Rectal smooth muscle tissue (tissue), 1 donor: Measurements from ENCODE around the gene TNIK.

Source experiments
- H3K27ac ChIP-seq: one replicate; pipeline ENCODE4 v1.7.0; 2013; ENCODE audit warnings: low read depth, low read length, inconsistent platforms
- H3K27me3 ChIP-seq: one replicate; pipeline ENCODE4 v1.7.0; 2013; ENCODE audit warnings: low read length; ENCODE audit not compliant: control insufficient read depth, insufficient read depth
- H3K36me3 ChIP-seq: one replicate; pipeline ENCODE4 v1.7.0; 2013; ENCODE audit warnings: low read length; ENCODE audit not compliant: control insufficient read depth, insufficient read depth
- H3K4me1 ChIP-seq: one replicate; pipeline ENCODE4 v1.7.0; 2013; ENCODE audit warnings: low read length; ENCODE audit not compliant: control insufficient read depth, insufficient read depth
- H3K4me3 ChIP-seq: one replicate; pipeline ENCODE4 v1.7.0; 2013; ENCODE audit warnings: low read length
- H3K9ac ChIP-seq: one replicate; pipeline ENCODE4 v1.7.0; 2013; ENCODE audit warnings: low read length

TNIK gene

DNA sequence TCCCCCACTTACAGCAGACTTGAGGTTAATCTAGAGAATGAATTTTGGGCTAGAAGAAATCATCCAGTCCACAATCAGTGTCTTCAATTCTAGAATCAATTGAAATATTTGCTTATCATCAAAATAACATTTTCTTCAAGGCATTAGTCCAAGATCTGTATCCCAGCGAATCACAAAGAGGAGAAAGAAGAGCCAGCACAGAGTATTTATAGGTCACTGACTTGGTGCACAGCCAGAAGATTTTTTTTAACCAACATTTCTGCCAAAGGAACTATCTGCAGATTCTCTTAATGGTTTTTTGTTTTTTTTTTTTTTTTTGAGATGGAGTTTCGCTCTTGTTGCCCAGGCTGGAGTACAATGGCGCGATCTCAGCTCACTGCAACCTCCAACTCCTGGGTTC lies 178.2 kb downstream of the TNIK start:
- H3K27me3 ChIP-seq = no peaks in the 10 kb centered on the region
- no peak overlapping the region for H3K4me3 ChIP-seq
- H3K9ac ChIP-seq = no peak overlapping the region
- no peaks in the 10 kb centered on the region for H3K36me3 ChIP-seq
- H3K4me1 ChIP-seq = peaks cover 27% of the 10 kb centered on the region
- H3K27ac ChIP-seq = no peak overlapping the region

- no peak overlapping the region for H3K27ac ChIP-seq
- no peaks in the 10 kb centered on the region for H3K36me3 ChIP-seq
- no peak overlapping the region for H3K4me3 ChIP-seq
- no peaks in the 10 kb centered on the region for H3K27me3 ChIP-seq
- H3K4me1 ChIP-seq = peaks cover 27% of the 10 kb centered on the region
- no peak overlapping the region for H3K9ac ChIP-seq
Observed at GRCh38 chr3:171281256-171281992, 178.8 kb downstream of the TNIK start.

- Histone ChIP-seq H3K4me3 (no peak overlapping the region), H3K9ac (no peak overlapping the region), H3K4me1 (peaks cover 27% of the 10 kb centered on the region), H3K27me3 (no peaks in the 10 kb centered on the region), H3K36me3 (no peaks in the 10 kb centered on the region), H3K27ac (no peak overlapping the region)
Observed at GRCh38 chr3:171279972-171280371, 180.2 kb downstream of the TNIK start.

DNA sequence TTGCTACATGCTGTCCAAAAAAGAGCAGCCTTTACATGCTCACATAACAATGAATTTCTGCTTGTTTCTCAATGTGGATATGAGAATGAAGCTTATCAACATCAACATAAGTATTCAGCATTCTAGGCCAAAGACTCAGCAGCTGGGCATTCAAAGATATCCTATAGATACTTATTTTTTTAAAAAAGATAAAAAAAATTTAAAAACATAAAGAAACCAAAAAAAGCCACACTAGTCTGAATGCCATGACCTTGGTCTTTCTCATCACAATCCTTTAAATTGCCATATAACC lies 182.0 kb downstream of the TNIK start:
- H3K27ac ChIP-seq = no peak overlapping the region
- no peak overlapping the region for H3K4me3 ChIP-seq
- no peak overlapping the region for H3K9ac ChIP-seq
- peaks cover 12% of the 10 kb centered on the region for H3K4me1 ChIP-seq
- no peaks in the 10 kb centered on the region for H3K27me3 ChIP-seq
- H3K36me3 ChIP-seq = no peaks in the 10 kb centered on the region

- H3K4me1 ChIP-seq = peaks cover 7% of the 10 kb centered on the region
- no peaks in the 10 kb centered on the region for H3K27me3 ChIP-seq
- H3K9ac ChIP-seq = no peak overlapping the region
- no peak overlapping the region for H3K27ac ChIP-seq
- H3K36me3 ChIP-seq = no peaks in the 10 kb centered on the region
- H3K4me3 ChIP-seq = no peak overlapping the region
Observed at GRCh38 chr3:171277456-171278298, 182.5 kb downstream of the TNIK start.

DNA sequence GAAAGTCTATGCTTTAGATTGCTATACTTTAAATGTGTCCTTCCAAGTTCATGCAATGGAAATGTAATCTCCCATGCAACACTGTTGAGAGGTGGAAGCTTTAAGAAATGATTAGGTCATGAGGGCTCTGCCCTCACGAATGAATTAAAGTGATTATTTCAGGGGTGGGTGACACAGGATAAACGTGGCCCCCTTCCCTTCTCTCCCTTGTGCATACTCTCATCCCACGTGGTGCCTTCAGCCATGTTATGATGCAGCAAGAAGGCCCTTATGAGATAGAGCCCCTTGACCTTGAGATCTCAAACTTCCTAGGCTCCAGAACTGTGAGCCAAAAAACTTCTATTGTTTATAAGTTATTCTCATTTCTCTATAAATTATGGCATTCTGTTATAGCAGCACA lies 183.3 kb downstream of the TNIK start:
- no peak overlapping the region for H3K27ac ChIP-seq
- H3K9ac ChIP-seq = no peak overlapping the region
- no peaks in the 10 kb centered on the region for H3K27me3 ChIP-seq
- H3K36me3 ChIP-seq = no peaks in the 10 kb centered on the region
- H3K4me1 ChIP-seq = peaks cover 6% of the 10 kb centered on the region
- H3K4me3 ChIP-seq = no peak overlapping the region

GRCh38 chr3:171274222-171274621 lies 186.0 kb downstream of the TNIK start:
- H3K4me1 ChIP-seq = no peaks in the 10 kb centered on the region
- H3K27ac ChIP-seq = no peak overlapping the region
- H3K9ac ChIP-seq = no peak overlapping the region
- no peaks in the 10 kb centered on the region for H3K27me3 ChIP-seq
- H3K36me3 ChIP-seq = no peaks in the 10 kb centered on the region
- no peak overlapping the region for H3K4me3 ChIP-seq

DNA sequence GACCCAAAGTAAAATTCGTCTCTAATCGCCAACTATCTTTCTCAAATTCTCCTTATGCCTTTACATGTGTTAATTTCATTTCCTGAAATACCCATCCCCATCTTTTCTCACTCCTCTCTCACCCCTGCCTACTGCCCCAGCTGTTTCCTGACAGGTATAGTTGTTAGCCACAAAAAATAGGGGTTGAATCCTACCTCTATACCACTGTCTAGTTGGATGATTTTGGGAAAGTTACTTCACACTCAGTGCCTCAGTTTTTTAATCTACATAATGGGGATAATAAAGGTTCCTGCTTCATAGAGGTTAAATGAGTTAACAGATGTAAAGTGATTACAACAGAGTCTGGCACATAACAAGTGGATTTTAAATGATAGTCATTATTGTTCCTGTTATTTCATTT lies 189.7 kb downstream of the TNIK start:
- no peaks in the 10 kb centered on the region for H3K27me3 ChIP-seq
- H3K4me3 ChIP-seq = no peak overlapping the region
- H3K9ac ChIP-seq = no peak overlapping the region
- H3K27ac ChIP-seq = no peak overlapping the region
- H3K4me1 ChIP-seq = peaks cover 6% of the 10 kb centered on the region
- H3K36me3 ChIP-seq = no peaks in the 10 kb centered on the region

DNA sequence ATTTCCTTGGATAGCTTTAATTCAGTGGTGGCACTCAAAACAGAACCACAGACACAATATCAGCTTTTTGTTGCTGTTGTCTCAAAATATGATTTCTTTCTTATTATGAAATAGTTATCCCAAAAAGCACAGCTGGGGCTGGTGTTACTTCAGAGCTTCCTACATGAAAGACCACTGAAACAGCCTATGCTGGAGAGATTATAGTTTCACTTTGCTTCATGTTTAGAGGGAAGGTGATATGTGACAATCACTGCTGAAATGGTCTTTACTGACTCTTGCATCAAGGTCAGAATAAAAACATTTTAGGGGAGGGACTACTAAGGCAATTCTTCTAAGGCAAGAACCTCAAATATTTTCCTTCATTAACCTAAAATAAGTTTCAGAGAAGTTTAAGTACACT lies 190.7 kb downstream of the TNIK start:
- Histone ChIP-seq H3K36me3 (no peaks in the 10 kb centered on the region), H3K27ac (no peak overlapping the region), H3K27me3 (no peaks in the 10 kb centered on the region), H3K4me1 (peaks cover 6% of the 10 kb centered on the region), H3K9ac (no peak overlapping the region), H3K4me3 (no peak overlapping the region)

GRCh38 chr3:171268677-171269076 lies 191.5 kb downstream of the TNIK start:
- Histone ChIP-seq H3K27me3 (no peaks in the 10 kb centered on the region), H3K4me1 (peaks cover 6% of the 10 kb centered on the region), H3K27ac (no peak overlapping the region), H3K9ac (no peak overlapping the region), H3K4me3 (no peak overlapping the region), H3K36me3 (no peaks in the 10 kb centered on the region)

- no peak overlapping the region for H3K9ac ChIP-seq
- peak overlapping the region; percentile 9 for H3K27ac ChIP-seq
- H3K36me3 ChIP-seq = no peaks in the 10 kb centered on the region
- peaks cover 6% of the 10 kb centered on the region for H3K4me1 ChIP-seq
- no peak overlapping the region for H3K4me3 ChIP-seq
- H3K27me3 ChIP-seq = no peaks in the 10 kb centered on the region
Observed at GRCh38 chr3:171267104-171267503, 193.1 kb downstream of the TNIK start.

DNA sequence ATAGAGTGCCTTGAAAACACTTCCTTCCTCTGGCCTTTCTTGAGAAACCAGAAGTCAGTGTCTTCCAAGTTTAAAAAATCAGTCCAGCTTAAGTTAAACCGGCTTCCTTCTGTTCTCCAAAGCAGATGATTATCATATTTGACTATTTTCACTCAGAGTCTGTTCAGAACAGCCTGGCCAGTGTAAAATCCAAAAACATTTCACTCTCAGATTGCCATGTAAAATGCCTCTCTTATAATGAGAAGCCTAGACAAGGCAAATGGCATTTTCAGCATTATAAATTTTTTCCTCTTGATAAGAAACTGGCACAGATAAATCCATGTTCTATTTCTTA lies 193.5 kb downstream of the TNIK start:
- no peaks in the 10 kb centered on the region for H3K27me3 ChIP-seq
- no peak overlapping the region for H3K9ac ChIP-seq
- no peaks in the 10 kb centered on the region for H3K36me3 ChIP-seq
- H3K27ac ChIP-seq = no peak overlapping the region
- peaks cover 6% of the 10 kb centered on the region for H3K4me1 ChIP-seq
- H3K4me3 ChIP-seq = no peak overlapping the region
